ENCODE data around the gene TNS2. TPM values are rescaled to one million over a fixed set of nuclear protein-coding genes. Genes with fewer than 3 reads are reported as not detected.

Gene TNS2
- total RNA-seq, 4 donors from 2014 or later, result 29.2 to 274 (median 154) TPM

GRCh38 chr12:53051058-53051880, 1.4 kb downstream of the TNS2 start:
- DNase-seq, result peak in 2 of 3 donors; percentile 68 to 75
- Histone ChIP-seq H3K27me3 (no peaks in the 10 kb centered on the region), H3K36me3 (no peaks in the 10 kb centered on the region), H3K4me3 (peak overlapping the region; percentile 9 to 65 (median 52)), H3K9me3 (no peaks in the 10 kb centered on the region), H3K27ac (peak overlapping the region; percentile 77 to 94 (median 92)), H3K4me1 (peaks cover 3 to 57% (median 16%) of the 10 kb centered on the region in 4 donors)
- TF ChIP-seq, protein P1, sequence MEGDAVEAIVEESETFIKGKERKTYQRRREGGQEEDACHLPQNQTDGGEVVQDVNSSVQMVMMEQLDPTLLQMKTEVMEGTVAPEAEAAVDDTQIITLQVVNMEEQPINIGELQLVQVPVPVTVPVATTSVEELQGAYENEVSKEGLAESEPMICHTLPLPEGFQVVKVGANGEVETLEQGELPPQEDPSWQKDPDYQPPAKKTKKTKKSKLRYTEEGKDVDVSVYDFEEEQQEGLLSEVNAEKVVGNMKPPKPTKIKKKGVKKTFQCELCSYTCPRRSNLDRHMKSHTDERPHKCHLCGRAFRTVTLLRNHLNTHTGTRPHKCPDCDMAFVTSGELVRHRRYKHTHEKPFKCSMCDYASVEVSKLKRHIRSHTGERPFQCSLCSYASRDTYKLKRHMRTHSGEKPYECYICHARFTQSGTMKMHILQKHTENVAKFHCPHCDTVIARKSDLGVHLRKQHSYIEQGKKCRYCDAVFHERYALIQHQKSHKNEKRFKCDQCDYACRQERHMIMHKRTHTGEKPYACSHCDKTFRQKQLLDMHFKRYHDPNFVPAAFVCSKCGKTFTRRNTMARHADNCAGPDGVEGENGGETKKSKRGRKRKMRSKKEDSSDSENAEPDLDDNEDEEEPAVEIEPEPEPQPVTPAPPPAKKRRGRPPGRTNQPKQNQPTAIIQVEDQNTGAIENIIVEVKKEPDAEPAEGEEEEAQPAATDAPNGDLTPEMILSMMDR (IDR thresholded peaks at IDR 0.05), result peak in 3 of 6 experiments; percentile 32 to 42 (median 34)
- no peak for TF ChIP-seq POLR2A (IDR thresholded peaks at IDR 0.05)

GRCh38 chr12:53051881-53052412, 2.1 kb downstream of the TNS2 start:
- H3K9me3 ChIP-seq, result no peaks in the 10 kb centered on the region
- TF ChIP-seq POLR2A (IDR thresholded peaks at IDR 0.05), result no peak
- TF ChIP-seq, protein P1 (IDR thresholded peaks at IDR 0.05), result no peak
- peaks cover 0 to 3% (median 0%) of the 10 kb centered on the region in 3 donors for H3K36me3 ChIP-seq
- DNase-seq, result no peak
- peak overlapping the region; percentile 77 to 94 (median 92) for H3K27ac ChIP-seq
- H3K4me1 ChIP-seq, result peaks cover 0 to 57% (median 15%) of the 10 kb centered on the region in 4 donors
- no peaks in the 10 kb centered on the region for H3K27me3 ChIP-seq
- H3K4me3 ChIP-seq, result peak overlapping the region in 3 of 4 donors; percentile 9 to 65 (median 59)

- H3K4me1 ChIP-seq, result peaks cover 0 to 57% (median 15%) of the 10 kb centered on the region in 4 donors
- no peaks in the 10 kb centered on the region for H3K9me3 ChIP-seq
- H3K4me3 ChIP-seq, result peak overlapping the region in 3 of 4 donors; percentile 9 to 65 (median 59)
- peak overlapping the region; percentile 77 to 94 (median 92) for H3K27ac ChIP-seq
- TF ChIP-seq, protein P1 (IDR thresholded peaks at IDR 0.05), result no peak
- no peak for TF ChIP-seq POLR2A (IDR thresholded peaks at IDR 0.05)
- H3K27me3 ChIP-seq, result no peaks in the 10 kb centered on the region
- peaks cover 0 to 10% (median 0%) of the 10 kb centered on the region in 3 donors for H3K36me3 ChIP-seq
- peak; percentile 45 to 85 (median 84) for DNase-seq
These were observed 2.8 kb downstream of the TNS2 start for GRCh38 chr12:53052419-53053217.

DNA sequence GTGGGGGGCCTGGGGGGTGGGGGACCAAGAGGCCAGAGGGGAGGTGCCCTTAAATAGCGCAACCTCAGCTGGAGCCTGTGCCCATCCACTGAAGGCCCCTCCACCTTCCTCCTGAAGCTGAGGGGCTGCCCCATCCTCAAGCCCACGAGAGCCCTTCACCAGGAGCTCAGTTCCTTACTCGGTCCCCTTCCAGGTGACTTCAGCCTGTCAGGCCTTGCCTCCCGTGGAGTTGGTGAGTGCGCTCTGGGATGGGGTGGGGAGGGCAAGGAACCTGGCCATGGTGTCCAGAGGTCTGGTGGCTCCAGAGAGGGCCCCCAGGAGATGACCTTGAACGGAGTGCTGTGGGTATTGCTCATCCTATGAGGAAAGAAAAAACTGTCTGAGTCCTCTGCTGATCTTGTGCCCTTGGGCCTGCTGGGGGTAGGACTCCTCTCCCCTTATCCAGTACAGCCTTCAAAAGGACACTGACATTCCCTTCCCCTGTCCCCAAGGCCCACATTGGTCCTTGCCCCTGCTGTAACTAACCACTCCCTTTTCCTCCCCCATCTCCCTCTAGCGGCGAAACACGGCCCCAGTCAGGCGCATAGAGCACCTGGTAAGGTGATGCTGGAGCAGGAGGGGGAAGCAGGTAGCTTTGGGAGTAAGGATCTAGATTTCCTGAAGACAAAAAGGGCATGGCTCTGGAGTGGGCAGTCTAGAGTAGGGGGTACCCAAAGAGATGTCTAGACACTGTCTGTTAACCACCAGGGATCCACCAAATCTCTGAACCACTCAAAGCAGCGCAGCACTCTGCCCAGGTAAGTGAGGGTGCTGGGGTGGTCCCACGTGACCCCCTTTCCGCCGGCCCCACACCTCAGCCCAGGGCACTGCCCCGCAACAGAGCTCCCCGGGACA, 3.6 kb downstream of the TNS2 start:
- H3K4me1 ChIP-seq, result peaks cover 0 to 52% (median 15%) of the 10 kb centered on the region in 4 donors
- peak overlapping the region; percentile 77 to 94 (median 92) for H3K27ac ChIP-seq
- DNase-seq, result peak; percentile 74 to 90 (median 87)
- TF ChIP-seq, protein P1 (IDR thresholded peaks at IDR 0.05), result peak; percentile 45 to 93 (median 78)
- TF ChIP-seq POLR2A (IDR thresholded peaks at IDR 0.05), result peak in 1 of 2 donors; percentile 21
- no peaks in the 10 kb centered on the region for H3K27me3 ChIP-seq
- H3K4me3 ChIP-seq, result peak overlapping the region; percentile 51 to 62 (median 56)
- H3K9me3 ChIP-seq, result no peaks in the 10 kb centered on the region
- H3K36me3 ChIP-seq, result peaks cover 0 to 18% (median 0%) of the 10 kb centered on the region in 3 donors

Measured in Peyer's patch (tissue), 4 donors.